Erythroblast (primary cell): ENCODE measurements around the gene KIAA1671.

Experiments
- DNase-seq, 2 experiments: peaks; one replicate each; lab custom pipeline; 2025; lab: John Stamatoyannopoulos, UW
- GATA1 ChIP-seq: IDR thresholded peaks from 2 replicates; pipeline ENCODE4 v1.6.1; 2011; ENCODE audit warnings: low read depth, mild to moderate bottlenecking, control low read depth, low read length, moderate library complexity
- POLR2A ChIP-seq: IDR thresholded peaks from 2 replicates; pipeline ENCODE4 v1.6.1; 2011; ENCODE audit warnings: mild to moderate bottlenecking, low read length

Gene KIAA1671

GRCh38 chr22:25038771-25039170, 86.3 kb downstream of the KIAA1671 start:
- DNase-seq = no peak
- TF ChIP-seq POLR2A (no peak), GATA1 (no peak)

- no peak for TF ChIP-seq POLR2A
- DNase-seq = no peak
These were observed 86.7 kb downstream of the KIAA1671 start for GRCh38 chr22:25039255-25039654.

GRCh38 chr22:25039754-25040153, 87.2 kb downstream of the KIAA1671 start:
- no peak for TF ChIP-seq GATA1
- no peak for DNase-seq

- DNase-seq = no peak
- TF ChIP-seq POLR2A (no peak), GATA1 (no peak)
These were observed 92.6 kb downstream of the KIAA1671 start for GRCh38 chr22:25045159-25045558.

GRCh38 chr22:25048071-25048470, 95.6 kb downstream of the KIAA1671 start:
- no peak for TF ChIP-seq GATA1
- no peak for TF ChIP-seq POLR2A
- DNase-seq = no peak

GRCh38 chr22:25048659-25049647, 96.4 kb downstream of the KIAA1671 start:
- TF ChIP-seq POLR2A (no peak), GATA1 (no peak)
- peak; percentile 64 to 78 for DNase-seq

GRCh38 chr22:25049770-25050169, 97.3 kb downstream of the KIAA1671 start:
- TF ChIP-seq GATA1 = no peak
- no peak for TF ChIP-seq POLR2A
- DNase-seq = no peak

GRCh38 chr22:25050566-25050965, 98.0 kb downstream of the KIAA1671 start:
- DNase-seq = no peak
- no peak for TF ChIP-seq POLR2A
- TF ChIP-seq GATA1 = no peak

- no peak for TF ChIP-seq POLR2A
- TF ChIP-seq GATA1 = no peak
- DNase-seq = peak; percentile 34 to 39
These were observed 98.6 kb downstream of the KIAA1671 start for GRCh38 chr22:25051073-25051472.

GRCh38 chr22:25051983-25052710, 99.6 kb downstream of the KIAA1671 start:
- TF ChIP-seq GATA1 (no peak), POLR2A (no peak)
- DNase-seq = no peak

- TF ChIP-seq POLR2A = no peak
- TF ChIP-seq GATA1 = no peak
- DNase-seq = no peak
These were observed 100.8 kb downstream of the KIAA1671 start for GRCh38 chr22:25053153-25053805.

- DNase-seq = peak in 1 of 2 experiments; percentile 23
These were observed 102.5 kb downstream of the KIAA1671 start for GRCh38 chr22:25054943-25055511.

More at GRCh38 chr22:25054943-25055511, 102.5 kb downstream of the KIAA1671 start:
- no peak for TF ChIP-seq POLR2A
- TF ChIP-seq GATA1 = no peak
